HG03045 (cell line): ENCODE measurements around the gene EFEMP1.

Source experiments
- ATAC-seq: cut with Tn5 transposase; IDR thresholded peaks from one replicate; pipeline ENCODE4 v1.9.1; 2021; ENCODE audit warnings: mild to moderate bottlenecking, moderate library complexity; ENCODE audit not compliant: unreplicated experiment

The EFEMP1 gene

DNA sequence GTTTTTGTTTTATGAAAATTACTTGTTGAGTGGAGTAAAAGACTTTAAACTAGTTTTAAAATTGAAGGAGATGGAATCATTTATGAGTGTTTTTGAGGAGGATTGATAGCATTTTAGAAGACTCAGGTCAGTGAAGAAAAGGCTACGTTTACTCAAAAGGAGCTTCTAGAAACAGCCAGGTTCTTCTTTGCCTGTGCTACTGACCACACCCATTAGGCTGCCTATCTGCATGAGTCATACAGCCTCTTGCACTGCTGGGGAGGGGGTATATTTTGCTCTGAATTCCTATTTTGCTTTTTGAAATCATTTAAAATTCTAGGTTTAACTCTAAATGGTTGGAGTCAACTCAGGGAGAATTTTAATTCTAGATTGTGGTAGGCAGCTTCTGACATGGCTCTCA, 22.3 kb downstream of the EFEMP1 start:
- ATAC-seq, result no peak

DNA sequence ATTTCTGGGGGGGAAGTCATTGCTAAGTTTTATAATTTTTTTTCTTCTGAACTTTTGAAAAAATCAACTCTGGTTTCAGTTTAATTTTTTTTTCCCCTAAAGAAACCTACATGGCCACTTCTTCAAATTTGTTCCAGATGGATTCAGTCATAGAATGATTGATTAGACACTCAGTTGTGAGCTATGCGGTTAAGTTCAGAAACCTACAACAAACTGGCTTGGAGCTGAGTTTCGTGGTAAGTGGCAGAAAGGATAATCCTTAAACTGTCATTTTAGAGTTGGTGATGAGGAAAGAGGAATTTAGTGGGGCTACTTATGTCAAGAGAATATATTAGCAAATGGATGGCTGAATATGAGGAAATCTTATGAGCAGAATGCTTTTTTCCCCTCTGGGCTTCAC, 23.7 kb downstream of the EFEMP1 start:
- ATAC-seq, result no peak

DNA sequence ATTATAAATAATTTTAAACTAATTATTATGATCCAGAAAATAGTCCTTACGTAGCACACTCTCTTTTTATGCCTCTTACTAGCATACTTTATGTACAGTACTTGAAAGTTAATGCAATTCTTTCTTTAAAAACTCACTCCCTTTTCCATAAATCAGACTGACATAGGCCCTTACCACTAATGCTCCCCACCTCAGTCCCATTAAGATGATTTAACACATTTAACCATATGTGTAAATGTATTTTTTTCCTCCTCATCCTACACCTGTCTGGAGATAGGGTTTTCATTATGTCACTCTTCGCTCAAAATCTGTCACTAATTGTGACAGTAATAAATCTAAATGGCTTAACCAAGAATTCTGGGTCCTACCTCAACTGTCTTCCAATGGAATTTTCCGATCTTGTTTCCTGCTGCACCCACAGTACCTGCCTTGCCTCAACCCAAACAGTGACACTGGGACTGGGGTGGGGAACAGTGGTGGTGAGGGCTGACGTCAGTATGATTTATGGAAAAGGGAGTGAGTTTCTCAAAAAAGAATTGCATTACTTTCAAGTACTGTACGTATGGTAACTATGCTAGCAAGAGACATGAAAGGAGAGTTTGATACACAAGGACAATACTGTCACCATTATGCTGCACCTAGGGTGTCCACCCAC, 25.1 kb downstream of the EFEMP1 start:
- no peak for ATAC-seq

DNA sequence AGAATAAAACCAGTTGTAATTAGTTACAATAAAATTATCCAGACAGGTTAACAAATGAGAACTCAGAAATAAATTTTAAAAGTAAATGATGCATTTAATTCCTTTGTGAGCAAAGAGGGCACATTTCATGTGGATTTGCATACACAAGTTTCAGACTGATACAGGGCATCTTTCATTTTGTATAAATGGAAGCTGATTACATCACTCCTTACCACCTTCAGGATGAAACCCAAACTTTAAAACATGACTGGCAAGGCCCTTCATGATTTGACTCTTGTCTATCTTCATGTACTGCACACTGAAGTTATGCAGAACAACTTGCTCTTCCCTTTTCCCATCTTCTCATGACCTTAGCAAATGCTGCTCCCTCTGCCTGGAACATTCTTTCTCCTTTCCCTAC, 26.9 kb downstream of the EFEMP1 start:
- ATAC-seq, result no peak

DNA sequence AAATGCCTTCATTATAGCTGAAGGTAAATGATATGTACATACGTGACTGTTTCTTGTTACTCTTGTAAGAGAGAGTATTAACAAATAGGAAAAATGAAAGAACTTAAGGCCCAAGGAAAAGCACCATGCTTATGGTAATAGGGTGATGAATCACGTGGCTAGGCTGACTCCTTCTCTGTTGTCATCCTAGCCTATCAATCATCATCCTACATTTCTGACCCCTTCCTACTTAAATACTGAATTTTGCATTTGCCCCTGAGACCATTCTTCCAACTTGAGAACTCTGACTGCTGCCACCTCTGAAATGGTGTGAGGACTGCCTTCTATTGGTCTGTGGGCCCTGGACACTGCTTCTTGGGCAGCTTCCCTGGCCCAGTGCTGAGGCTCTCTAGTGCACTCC, 28.9 kb downstream of the EFEMP1 start:
- ATAC-seq, result no peak

DNA sequence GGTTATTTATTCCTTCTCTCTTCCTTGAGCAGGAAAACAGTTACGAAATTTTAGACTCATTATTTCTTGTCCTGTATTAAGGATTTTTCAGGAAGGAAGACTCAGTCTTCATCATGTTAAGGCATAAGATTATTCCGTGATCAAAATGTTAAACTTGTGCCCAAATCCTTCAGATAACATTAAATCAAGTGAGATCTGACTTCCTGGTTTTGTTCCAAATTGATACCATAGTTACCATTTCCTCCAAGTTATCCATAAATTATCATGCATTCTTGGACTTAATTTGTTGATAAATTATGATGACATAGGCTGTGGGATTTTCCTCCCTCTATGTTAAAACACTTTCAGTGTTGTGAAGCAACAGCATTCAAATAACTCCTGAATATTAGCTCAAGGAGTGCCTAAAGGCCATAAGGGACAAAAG, 31.9 kb downstream of the EFEMP1 start:
- ATAC-seq, result no peak

DNA sequence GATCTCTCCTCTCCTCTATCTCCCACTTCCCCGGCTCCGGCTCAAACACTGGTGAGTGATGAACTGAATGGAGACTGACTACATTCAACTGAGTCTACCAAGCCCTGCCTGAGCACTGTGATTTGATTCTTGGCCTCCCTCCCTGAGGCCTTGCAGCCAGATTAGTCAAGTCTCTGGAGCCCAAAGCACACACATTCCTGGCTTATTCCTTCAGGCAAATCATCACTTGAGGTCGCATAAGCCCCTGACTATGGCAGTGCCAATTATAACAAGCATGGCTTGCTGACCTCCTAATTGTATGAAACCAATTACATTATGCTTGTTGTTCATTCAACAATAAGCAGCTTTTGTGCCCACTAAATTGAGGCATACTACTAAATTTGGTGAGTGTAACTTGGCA, 34.6 kb downstream of the EFEMP1 start:
- no peak for ATAC-seq

DNA sequence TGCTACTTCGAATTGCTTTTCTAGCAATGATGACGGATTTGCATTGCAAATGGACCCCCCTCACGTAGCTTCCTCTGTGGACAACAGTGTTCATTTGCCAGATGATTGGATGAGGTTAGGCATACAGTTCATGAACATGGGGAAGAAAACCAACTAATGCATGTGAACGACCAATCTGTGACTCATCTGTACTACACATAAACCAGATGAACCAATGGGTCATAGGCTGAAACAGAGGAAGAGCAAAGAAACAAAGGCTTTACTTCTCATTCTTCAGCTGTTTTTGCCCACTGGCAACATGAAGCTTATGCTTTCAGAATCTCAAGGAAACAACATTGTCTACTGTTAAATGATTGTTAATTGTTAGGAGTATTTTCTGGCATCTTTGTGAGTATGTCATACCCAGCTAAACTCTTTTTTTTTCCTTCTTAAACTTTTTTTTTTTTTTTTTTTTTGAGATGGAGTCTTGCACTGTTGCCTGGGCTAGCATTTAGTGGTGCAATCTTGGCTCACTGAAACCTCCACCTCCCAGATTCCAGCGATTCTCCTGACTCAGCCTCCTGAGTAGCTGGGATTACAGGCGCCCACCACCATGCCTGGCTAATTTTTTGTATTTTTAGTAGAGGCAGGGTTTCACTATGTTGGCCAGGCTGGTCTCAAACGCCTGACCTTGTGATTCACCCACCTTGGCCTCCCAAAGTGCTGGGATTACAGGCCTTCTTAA, 35.5 kb downstream of the EFEMP1 start:
- ATAC-seq, result no peak

DNA sequence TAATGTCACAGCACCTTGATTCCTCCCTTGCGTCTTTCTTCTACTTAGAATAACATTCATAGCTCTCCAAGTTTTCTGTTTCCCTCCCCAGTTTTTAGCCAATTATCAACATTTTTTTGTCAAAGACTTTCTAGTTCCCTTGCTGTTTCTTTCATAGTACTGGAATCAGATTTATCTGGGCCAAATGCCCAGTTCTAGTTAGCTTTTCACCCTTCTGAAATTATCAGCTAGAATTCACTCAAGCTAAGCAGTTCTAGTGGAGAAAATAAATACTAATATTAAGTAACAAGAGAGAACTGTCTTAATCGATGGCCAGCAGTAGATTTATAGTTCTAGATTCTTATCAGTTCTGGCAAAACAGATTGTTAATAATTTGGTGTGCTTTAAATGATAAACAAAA, 36.2 kb downstream of the EFEMP1 start:
- ATAC-seq, result no peak

DNA sequence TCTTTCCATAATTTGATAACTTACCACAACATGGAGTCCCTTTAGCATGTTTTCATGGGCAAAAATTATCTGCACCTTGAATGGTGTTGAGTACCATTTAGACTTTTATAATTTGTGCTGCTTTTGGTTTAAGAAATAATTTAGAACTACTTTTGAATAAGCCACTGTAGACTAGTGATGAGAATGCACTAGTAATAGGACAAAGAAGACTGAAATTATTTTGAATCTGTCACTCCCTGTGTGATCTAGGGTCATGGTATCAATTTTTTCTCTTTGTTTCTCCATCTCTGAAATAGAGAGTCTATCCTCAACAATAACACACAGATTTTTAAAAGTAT, 37.7 kb downstream of the EFEMP1 start:
- no peak for ATAC-seq

DNA sequence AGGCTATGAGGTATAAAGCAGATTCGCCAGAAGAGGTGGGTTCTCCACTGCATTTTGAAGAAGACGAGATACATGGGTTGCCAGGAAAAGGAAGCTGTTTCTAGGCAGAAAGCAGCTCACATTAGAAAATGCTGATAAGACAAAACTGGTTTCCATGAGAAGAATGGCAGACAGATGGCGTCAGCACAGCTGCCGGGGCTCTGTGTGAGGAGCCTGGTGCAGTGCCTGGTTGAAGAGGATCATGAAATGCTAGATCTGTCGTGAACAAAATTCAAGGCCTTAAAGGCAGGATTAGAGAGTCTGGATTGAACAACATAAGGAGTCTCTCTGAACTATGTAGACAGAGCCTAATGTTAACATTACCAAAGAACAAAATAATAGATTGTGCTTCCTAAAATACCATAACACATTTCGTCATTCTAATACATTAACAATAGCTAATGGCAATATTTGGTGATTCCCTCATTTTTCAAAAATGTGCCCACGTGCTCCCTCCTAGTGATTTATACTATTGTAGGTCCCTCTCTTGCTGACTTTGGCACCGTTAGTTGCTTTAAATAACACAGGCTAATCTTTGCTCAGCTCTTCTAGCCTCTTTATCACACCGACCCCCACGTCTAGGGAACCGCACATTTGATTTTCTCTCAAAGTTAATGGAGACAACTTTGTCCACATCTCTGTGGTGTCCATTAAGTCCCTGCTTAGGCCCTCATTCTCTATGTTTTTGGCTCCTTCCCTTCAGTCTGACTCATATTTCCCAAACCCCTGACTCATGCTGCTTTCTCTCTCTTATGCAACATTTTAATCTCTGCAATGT, 38.2 kb downstream of the EFEMP1 start:
- ATAC-seq, result no peak

DNA sequence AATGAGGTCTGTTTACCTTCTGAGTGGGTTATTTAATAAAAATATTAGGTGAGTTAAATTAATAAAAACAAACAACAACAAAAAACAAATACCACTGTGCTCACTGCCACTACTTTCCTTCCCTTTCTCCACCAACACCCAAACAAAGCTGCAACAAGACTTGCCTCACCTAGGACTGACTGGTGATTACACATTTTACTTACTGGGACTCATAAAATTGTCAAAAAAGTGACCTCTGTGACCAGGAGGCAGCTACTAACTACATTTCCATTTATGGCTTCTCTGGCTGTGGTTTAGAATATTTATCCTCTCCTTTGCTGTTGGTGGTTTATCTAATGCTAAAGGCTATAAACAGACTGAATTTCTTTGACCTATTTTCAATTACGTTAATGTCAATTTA, 39.8 kb downstream of the EFEMP1 start:
- no peak for ATAC-seq

DNA sequence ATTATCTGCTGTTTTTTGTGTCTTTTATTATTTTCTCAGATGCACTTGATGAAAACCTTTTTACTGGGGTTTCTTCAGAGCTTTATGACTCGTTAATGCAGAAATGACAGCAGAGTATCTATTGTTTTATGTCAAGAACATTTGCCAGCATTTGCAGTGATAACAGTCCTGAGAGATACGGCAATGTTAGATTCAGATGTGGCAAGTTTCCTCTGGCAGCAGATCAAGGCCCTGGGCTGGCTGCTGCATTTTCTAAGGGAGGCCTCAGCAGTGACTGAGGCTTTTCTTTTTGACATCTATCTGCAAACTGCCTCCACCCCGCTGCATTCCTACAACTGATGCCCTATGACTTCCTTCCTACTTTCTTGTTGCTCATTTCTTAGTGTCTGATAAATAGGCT, 40.2 kb downstream of the EFEMP1 start:
- ATAC-seq, result no peak

DNA sequence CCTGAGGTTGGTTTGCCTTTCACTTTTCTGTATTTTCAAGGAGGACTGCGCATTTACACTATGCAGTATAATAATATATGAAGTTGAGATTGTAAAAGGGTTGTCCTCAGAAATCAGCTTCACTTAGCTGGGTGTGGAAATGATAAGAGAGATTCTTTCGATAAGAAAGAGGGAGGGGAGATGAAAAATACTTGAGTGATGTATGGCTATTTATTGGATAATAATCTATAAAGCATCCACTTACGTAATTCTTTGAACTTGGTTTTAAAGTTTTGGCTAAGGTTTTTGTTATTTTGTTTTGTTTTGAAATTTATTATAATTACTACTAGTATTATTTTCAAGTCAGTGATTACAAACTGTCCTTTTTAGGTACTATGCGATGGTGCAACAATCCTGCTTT, 40.6 kb downstream of the EFEMP1 start:
- no peak for ATAC-seq

DNA sequence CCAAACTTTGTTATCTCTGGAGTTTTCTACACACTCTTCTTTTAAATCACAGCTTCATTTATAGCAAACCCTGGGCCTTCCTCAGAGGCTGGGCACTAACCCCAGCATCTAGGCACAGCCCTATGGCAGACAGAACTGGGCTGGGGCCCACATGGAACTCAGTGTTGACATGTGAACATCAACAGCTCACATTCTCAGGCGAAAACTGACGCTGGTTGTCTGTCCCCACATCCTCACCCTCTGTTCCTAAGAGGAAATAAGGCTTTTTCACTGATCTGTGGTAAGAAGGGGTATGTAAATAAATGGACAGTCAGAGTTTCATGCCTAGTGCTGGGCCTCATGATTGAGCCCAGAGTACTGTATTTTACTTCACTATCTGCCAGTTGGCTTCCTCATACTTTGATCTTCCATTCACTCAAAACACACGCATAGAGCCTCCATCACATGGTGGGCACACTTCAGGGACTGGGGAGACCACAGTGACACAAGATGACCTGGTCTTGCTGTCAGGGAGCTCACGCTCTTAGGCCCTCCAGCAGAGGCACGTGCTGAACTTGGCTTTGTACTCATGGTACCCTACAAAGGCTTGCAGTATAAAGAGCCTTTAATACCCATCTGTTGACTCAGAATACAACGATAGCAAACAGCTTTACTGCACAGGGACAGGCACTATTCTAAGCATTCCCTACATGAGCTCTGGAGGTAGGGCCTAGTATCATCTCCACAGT, 43.0 kb downstream of the EFEMP1 start:
- no peak for ATAC-seq

DNA sequence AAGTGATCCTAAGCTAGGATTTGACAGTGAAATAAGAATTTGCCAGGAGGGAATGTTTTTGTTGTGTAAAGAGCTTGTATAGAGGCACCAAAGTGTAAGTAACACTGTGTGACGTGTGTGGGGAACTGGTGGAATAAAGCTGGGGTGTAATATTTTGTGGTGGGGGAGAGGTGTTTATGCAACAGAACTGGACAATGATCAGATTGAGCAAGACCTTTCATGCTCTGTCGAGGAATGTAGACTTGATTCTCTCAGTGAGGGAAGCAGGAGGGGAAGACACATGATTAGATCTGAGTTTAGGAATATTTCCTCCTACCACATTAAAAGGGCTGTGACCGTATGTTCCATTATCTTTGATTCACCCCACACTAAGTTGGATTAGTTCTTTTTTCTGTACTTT, 43.6 kb downstream of the EFEMP1 start:
- ATAC-seq, result no peak

DNA sequence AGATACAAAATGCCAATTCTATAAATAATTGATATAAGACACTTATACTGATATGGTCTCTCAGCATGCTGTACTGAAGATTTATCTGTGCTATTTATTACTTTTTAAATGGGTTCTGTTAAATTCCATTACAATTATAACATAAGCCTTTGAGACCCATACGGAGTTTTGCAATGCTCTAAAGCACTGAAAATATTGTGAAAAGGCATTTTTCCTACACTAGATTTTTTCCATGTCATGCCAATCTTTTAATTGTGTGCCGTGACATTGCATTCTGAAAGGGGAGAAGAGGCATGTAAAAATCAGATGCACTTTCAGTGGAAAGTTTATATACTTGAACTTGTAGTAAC, 46.5 kb downstream of the EFEMP1 start:
- ATAC-seq, result no peak

DNA sequence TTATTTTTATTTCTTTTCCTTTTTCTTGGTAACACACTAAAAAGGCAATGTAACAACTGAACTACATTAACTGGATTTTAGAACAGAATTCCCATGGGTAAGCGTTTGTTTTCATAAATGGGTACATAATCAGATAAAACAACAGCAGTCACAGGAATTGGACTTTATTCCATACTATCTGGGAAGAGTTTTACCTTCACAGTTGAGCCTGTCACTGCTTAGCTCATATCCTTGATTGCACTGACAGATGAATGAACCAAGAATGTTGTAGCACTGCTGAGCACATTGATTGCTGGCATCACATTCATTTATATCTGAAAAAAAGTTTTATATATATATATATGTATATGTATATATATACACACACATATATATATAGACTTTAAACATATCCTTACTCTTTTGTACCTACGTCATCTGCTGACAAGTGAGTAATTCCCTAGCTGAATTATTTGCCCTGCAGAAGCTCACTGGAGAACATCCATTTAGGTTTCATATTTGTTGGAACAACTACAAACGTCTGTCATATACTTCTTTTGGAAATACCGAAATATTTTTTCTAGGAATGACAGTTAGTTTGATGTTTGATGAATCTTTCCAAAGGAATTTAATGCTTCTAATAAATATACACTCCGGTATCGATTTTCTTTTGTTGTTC, 47.0 kb downstream of the EFEMP1 start:
- ATAC-seq, result no peak

DNA sequence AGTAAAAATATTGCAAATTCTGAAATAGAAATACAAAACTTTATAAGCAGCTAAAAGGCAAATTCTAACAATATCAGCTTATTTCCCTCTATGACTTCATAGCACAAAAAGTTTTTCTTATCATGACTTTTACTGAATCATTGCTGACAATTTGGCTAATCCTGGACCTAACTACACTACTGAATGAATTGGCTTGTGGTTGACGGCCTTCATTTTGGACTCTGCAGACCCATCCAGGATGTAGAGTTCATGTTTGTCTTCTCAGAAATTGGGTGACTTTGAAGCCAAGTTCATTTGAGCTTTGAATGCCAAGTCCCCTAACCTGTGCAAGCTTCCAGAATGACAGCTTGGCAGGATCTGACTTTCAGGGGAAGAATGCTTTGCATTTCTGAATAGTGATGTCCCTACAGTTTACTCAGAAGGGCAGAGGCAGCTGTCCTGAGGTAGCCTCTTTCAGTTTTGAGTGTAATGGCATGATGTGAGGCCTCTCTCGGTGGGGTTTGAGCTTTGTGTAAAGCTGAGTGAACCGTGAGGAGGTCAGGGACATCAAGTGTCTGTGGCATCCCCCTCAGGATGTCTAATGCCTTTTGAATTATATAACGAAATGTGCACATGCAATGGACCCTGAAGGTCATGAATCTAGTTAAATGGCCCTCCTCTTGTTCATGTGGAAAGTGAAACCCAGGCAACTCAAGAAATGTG, 48.0 kb downstream of the EFEMP1 start:
- no peak for ATAC-seq

DNA sequence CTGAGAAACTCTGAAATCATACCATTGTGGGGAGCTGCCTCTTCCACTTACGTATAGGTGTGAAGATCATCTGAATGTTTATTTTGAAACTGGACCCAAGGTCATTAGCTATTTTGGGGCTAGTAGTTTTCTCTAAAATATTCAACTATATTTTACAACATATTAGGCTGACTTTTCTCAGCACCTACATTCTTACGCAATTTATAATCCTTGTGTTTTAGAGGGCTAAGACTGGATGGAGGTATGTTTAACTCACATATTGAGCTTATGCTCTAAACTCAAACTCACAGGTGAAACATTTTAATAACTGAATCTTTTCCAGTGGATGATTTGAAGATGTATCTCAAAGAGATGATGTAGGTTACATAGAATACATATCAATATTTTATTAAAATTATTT, 49.2 kb downstream of the EFEMP1 start:
- ATAC-seq, result no peak
